GM12864 (cell line): ENCODE results near the gene HOXC12.

Source experiments
- DNase-seq: peaks from one replicate; pipeline ENCODE4 v3.0.0-alpha.2; 2011; ENCODE audit warnings: low read depth
- H3K4me3 ChIP-seq: 2 replicates; pipeline ENCODE4 v1.5.1; 2011; ENCODE audit warnings: mild to moderate bottlenecking, low read depth, low read length, control low read depth
- CTCF ChIP-seq: IDR thresholded peaks from 2 replicates; pipeline ENCODE4 v1.5.1; 2011; ENCODE audit warnings: low read depth, mild to moderate bottlenecking, moderate library complexity, low read length, control low read depth, inconsistent platforms; ENCODE audit errors: missing control alignments

The HOXC12 gene

GRCh38 chr12:53929527-53929926, 25.2 kb upstream of the HOXC12 start:
- DNase-seq, result no peak
- no peak overlapping the region for H3K4me3 ChIP-seq
- TF ChIP-seq CTCF, result no peak

- no peak for DNase-seq
- H3K4me3 ChIP-seq, result no peak overlapping the region
- TF ChIP-seq CTCF, result no peak
Observed at GRCh38 chr12:53930591-53931255, 24.0 kb upstream of the HOXC12 start.

GRCh38 chr12:53931844-53932581, 22.7 kb upstream of the HOXC12 start:
- no peak overlapping the region for H3K4me3 ChIP-seq
- no peak for TF ChIP-seq CTCF
- no peak for DNase-seq

- H3K4me3 ChIP-seq, result no peak overlapping the region
- TF ChIP-seq CTCF, result no peak
- no peak for DNase-seq
Observed at GRCh38 chr12:53932915-53933314, 21.8 kb upstream of the HOXC12 start.

- DNase-seq, result no peak
- H3K4me3 ChIP-seq, result no peak overlapping the region
- TF ChIP-seq CTCF, result no peak
Observed at GRCh38 chr12:53935383-53936341, 19.0 kb upstream of the HOXC12 start.

GRCh38 chr12:53937099-53937498, 17.6 kb upstream of the HOXC12 start:
- H3K4me3 ChIP-seq, result no peak overlapping the region
- TF ChIP-seq CTCF, result no peak
- DNase-seq, result no peak
